Thymus (tissue), 11 donors: Measurements from ENCODE around the gene PCDHGB4. TPM values are rescaled to one million over a fixed set of nuclear protein-coding genes. Genes with fewer than 3 reads are reported as not detected.
"Not testable (repeated sequence)": the region's sequence is repeated elsewhere in the genome, so short reads cannot be mapped to it uniquely, and the experiment has no call there.

Source experiments
- DNase-seq, 9 donors: peaks; one replicate each; pipeline ENCODE4 v3.0.0-alpha.2; 2013; ENCODE audit warnings: low spot score in 9 of 9, low read depth in 6 of 9, missing footprints in 1 of 9
- H3K27ac ChIP-seq, 2 donors: one replicate each; pipeline ENCODE4 v1.5.1; 2013; ENCODE audit warnings: control low read depth in 1 of 2, low read depth in 1 of 2, low read length in 1 of 2, mild to moderate bottlenecking in 1 of 2, moderate library complexity in 1 of 2
- H3K27me3 ChIP-seq, 2 donors: one replicate each; pipeline ENCODE4 v1.5.1; 2013; ENCODE audit warnings: low read length in 1 of 2; ENCODE audit not compliant: control insufficient read depth in 2 of 2, insufficient read depth in 1 of 2
- H3K36me3 ChIP-seq, 2 donors: one replicate each; pipeline ENCODE4 v1.5.1; 2013; ENCODE audit warnings: low read length in 1 of 2, mild to moderate bottlenecking in 1 of 2, moderate library complexity in 1 of 2; ENCODE audit not compliant: control insufficient read depth in 2 of 2, insufficient read depth in 2 of 2
- H3K4me1 ChIP-seq, 2 donors: one replicate each; pipeline ENCODE4 v1.5.1; 2013; ENCODE audit warnings: low read length in 2 of 2; ENCODE audit not compliant: control insufficient read depth in 2 of 2, insufficient read depth in 2 of 2
- H3K4me3 ChIP-seq, 2 donors: one replicate each; pipeline ENCODE4 v1.5.1; 2013; ENCODE audit warnings: low read length in 2 of 2, control low read depth in 1 of 2, mild to moderate bottlenecking in 1 of 2
- H3K9me3 ChIP-seq, 2 donors: one replicate each; pipeline ENCODE4 v1.5.1; 2013; ENCODE audit warnings: low read length in 1 of 2, mild to moderate bottlenecking in 1 of 2; ENCODE audit not compliant: control insufficient read depth in 2 of 2, insufficient read depth in 1 of 2
- WGBS: extraction: QIAGEN DNeasy Blood & Tissue Kit; methylation state at CpG from one replicate; pipeline ENCODE4 v1.1.7; 2013; 5-methylcytosine and 5-hydroxymethylcytosine counted together
- polyA plus RNA-seq: library from polyadenylated mRNA; stranded (reverse); fragments of 200-250 nt; gene quantifications from one replicate; pipeline ENCODE4 v1.2.3, GENCODE V29; 2013
- total RNA-seq: library from RNA; stranded (reverse); fragments of 120-200 nt; gene quantifications from one replicate; pipeline ENCODE4 v1.2.4, GENCODE V29; 2013
- donor health status: healthy.

Gene PCDHGB4
- total and polyA plus RNA-seq, 2 donors = 1.0 to 1.6 TPM

- Histone ChIP-seq H3K4me1 (peaks cover 0 to 10% of the 10 kb centered on the region in 2 donors), H3K27me3 (peaks cover 61 to 100% of the 10 kb centered on the region in 2 donors), H3K9me3 (peaks cover 18 to 37% of the 10 kb centered on the region in 2 donors), H3K4me3 (peak within 1 kb of the TSS; percentile 20 to 29)
- peak in 6 of 9 donors; percentile 19 to 69 (median 34) for DNase-seq
- not testable (repeated sequence) for H3K27ac ChIP-seq, H3K36me3 ChIP-seq
- WGBS = 6% methylated on average over 47 of the region's 47 CpGs
Measured at GRCh38 chr5:141417494-141418172, 30.1 kb downstream of the PCDHGB4 start, which contains the start of gene PCDHGB7. TSS of gene PCDHGB7 (plus strand) at chr5:141417677. CDS start at chr5:141417860, 183 bp downstream.

- H3K36me3 ChIP-seq = no peaks in the 10 kb centered on the region
- no peak for DNase-seq
- H3K9me3 ChIP-seq = peaks cover 19 to 36% of the 10 kb centered on the region in 2 donors
- H3K27ac ChIP-seq = no peak overlapping the region
- no peak overlapping the region for H3K4me3 ChIP-seq
- 44% methylated on average over 74 of the region's 74 CpGs for WGBS
- peaks cover 0 to 6% of the 10 kb centered on the region in 2 donors for H3K4me1 ChIP-seq
- peaks cover 56 to 96% of the 10 kb centered on the region in 2 donors for H3K27me3 ChIP-seq
Measured at GRCh38 chr5:141419074-141419880, 31.8 kb downstream of the PCDHGB4 start.

GRCh38 chr5:141420855-141421488, 33.5 kb downstream of the PCDHGB4 start, which contains the start of gene PCDHGA11:
TSS of gene PCDHGA11 (plus strand) at chr5:141421051. CDS start at chr5:141421228, 177 bp downstream.
- peaks cover 19 to 36% of the 10 kb centered on the region in 2 donors for H3K9me3 ChIP-seq
- DNase-seq = peak in 5 of 9 donors; percentile 24 to 76 (median 48)
- H3K27me3 ChIP-seq = peaks cover 48 to 88% of the 10 kb centered on the region in 2 donors
- peak within 1 kb of the TSS; percentile 43 for H3K4me3 ChIP-seq
- H3K4me1 ChIP-seq = peaks cover 0 to 6% of the 10 kb centered on the region in 2 donors
- H3K27ac ChIP-seq = no peak within 1 kb of the TSS
- 8% methylated on average over 42 of the region's 42 CpGs for WGBS
- H3K36me3 ChIP-seq = no peaks in the 10 kb centered on the region

- Histone ChIP-seq H3K9me3 (peaks cover 19 to 36% of the 10 kb centered on the region in 2 donors), H3K27me3 (peaks cover 45 to 88% of the 10 kb centered on the region in 2 donors), H3K4me1 (peaks cover 0 to 6% of the 10 kb centered on the region in 2 donors), H3K36me3 (no peaks in the 10 kb centered on the region), H3K27ac (no peak overlapping the region), H3K4me3 (peak overlapping the region; percentile 43)
- DNase-seq = no peak
- 12% methylated on average over 13 of the region's 13 CpGs for WGBS
Measured at GRCh38 chr5:141421489-141421855, 34.0 kb downstream of the PCDHGB4 start.

- 35% methylated on average over 42 of the region's 42 CpGs for WGBS
Measured at GRCh38 chr5:141422742-141423291, 35.3 kb downstream of the PCDHGB4 start.

GRCh38 chr5:141427783-141428426, 40.4 kb downstream of the PCDHGB4 start:
- DNase-seq = no peak
- WGBS = 67% methylated on average over 53 of the region's 53 CpGs
- no peak overlapping the region for H3K4me3 ChIP-seq
- H3K4me1 ChIP-seq = no peaks in the 10 kb centered on the region
- no peak overlapping the region for H3K27ac ChIP-seq
- H3K27me3 ChIP-seq = peaks cover 21 to 85% of the 10 kb centered on the region in 2 donors
- H3K36me3 ChIP-seq = no peaks in the 10 kb centered on the region
- H3K9me3 ChIP-seq = peaks cover 17 to 35% of the 10 kb centered on the region in 2 donors

More at GRCh38 chr5:141422742-141423291, 35.3 kb downstream of the PCDHGB4 start:
- H3K36me3 ChIP-seq = no peaks in the 10 kb centered on the region
- H3K27ac ChIP-seq = no peak overlapping the region
- H3K27me3 ChIP-seq = peaks cover 39 to 88% of the 10 kb centered on the region in 2 donors
- peaks cover 0 to 6% of the 10 kb centered on the region in 2 donors for H3K4me1 ChIP-seq
- H3K4me3 ChIP-seq = no peak overlapping the region
- DNase-seq = no peak
- H3K9me3 ChIP-seq = peaks cover 22 to 42% of the 10 kb centered on the region in 2 donors

- H3K27ac ChIP-seq = no peak within 1 kb of the TSS
- H3K4me3 ChIP-seq = peak within 1 kb of the TSS in 1 of 2 donors; percentile 14
- H3K9me3 ChIP-seq = peaks cover 17 to 30% of the 10 kb centered on the region in 2 donors
- peak in 1 of 9 donors; percentile 49 for DNase-seq
- H3K36me3 ChIP-seq = no peaks in the 10 kb centered on the region
- no peaks in the 10 kb centered on the region for H3K4me1 ChIP-seq
- H3K27me3 ChIP-seq = peaks cover 18 to 81% of the 10 kb centered on the region in 2 donors
- 16% methylated on average over 33 of the region's 33 CpGs for WGBS
Measured at GRCh38 chr5:141430332-141431113, 43.0 kb downstream of the PCDHGB4 start, which contains the start of gene PCDHGA12. TSS of gene PCDHGA12 (plus strand) at chr5:141430507. CDS start at chr5:141430760, 253 bp downstream.
